ENCODE results near the gene PDLIM5.
A peak's percentile ranks its signal among the peaks of the same experiment; 100 is the strongest.
"Not testable (repeated sequence)": the region's sequence is repeated elsewhere in the genome, so short reads cannot be mapped to it uniquely, and the experiment has no call there.

The PDLIM5 gene, protein sequence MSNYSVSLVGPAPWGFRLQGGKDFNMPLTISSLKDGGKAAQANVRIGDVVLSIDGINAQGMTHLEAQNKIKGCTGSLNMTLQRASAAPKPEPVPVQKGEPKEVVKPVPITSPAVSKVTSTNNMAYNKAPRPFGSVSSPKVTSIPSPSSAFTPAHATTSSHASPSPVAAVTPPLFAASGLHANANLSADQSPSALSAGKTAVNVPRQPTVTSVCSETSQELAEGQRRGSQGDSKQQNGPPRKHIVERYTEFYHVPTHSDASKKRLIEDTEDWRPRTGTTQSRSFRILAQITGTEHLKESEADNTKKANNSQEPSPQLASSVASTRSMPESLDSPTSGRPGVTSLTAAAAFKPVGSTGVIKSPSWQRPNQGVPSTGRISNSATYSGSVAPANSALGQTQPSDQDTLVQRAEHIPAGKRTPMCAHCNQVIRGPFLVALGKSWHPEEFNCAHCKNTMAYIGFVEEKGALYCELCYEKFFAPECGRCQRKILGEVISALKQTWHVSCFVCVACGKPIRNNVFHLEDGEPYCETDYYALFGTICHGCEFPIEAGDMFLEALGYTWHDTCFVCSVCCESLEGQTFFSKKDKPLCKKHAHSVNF

GRCh38 chr4:94451695-94452475 is at the start of gene PDLIM5:
Gene PDLIM5, plus strand, starts transcription at chr4:94451942. Its CDS starts 3,347 bp downstream, at chr4:94455289.
- H3K27ac ChIP-seq = peak within 1 kb of the TSS; percentile 89
- no peak for DNase-seq (ENCODE audit: low read depth, low spot score)

DNA sequence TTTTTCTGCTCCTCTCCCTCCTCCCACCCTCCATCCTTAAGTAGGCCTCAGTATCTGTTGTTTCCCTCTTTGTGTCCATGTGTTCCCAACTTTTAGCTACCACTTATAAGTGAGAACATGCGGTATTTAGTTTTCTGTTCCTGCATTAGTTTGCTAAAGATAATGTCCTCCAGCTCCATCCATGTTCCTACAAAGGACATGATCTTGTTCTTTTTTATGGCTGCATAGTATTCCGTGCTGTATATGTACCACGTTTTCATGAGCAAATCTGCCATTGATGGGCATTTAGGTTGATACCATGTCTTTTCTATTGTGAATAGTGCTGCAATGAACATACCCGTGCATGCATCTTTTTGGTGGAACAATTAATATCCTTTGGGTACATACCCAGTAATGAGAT is 49.3 kb upstream of the PDLIM5 start:
- not testable (repeated sequence) for H3K27ac ChIP-seq; DNase-seq (ENCODE audit: low read depth, low spot score)

DNA sequence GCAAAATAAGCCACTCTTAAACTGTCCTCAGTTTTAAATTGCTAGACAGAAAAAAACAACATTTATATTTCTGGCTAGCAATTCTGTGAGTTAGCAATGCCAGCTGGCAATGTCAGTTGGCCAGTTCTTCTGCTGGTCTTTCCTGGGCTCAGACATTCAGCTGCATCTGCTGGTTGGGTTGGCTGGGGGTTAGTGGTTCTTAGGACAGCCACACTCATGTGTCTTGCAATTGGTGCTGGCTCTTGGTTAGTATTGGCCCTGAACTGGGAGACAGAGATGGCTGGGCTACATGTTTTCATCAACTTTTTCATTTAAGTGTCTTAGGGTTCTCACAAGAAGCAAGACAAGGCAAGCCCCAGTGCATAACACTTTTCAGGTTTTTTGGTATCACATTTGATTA is 48.0 kb upstream of the PDLIM5 start:
- no peak for DNase-seq (ENCODE audit: low read depth, low spot score)
- H3K27ac ChIP-seq = no peak overlapping the region

DNA sequence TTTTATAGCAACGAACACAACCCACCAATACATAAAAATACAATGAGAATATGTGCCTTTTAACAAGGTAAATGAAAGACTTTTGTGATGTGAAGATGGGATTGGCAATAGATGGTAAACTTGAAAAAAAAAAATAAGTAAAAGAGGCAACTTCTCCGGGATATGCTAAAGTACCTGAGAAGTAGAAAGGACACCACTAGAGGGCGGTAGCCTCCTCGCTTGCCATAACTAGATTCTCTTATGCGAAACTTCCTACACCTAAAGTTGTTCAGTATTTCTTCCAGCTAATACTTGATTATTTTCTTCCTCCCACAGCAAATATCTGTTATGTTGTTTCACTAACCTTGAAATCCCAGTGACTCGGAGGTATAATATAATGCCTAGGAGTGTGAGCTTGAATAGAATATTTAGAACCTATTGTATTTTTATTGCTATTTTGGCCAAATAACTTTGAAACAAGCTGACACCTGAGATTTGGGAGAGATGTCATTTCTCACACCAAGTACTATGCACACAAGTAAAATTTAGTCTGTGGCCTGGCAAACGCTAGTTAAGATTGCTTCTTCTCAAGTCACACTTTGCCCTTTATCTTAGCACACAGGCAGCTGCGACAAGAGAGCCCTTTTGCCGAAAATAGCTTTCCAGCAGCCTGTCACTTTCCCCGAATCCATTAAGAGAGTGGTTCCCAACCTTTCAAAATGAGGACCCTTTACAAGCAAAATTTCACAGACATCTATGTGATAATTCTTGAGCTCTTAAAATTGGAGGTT is 44.9 kb upstream of the PDLIM5 start:
- no peak overlapping the region for H3K27ac ChIP-seq
- DNase-seq (ENCODE audit: low read depth, low spot score) = peak; percentile 48

GRCh38 chr4:94407846-94408245 is 43.9 kb upstream of the PDLIM5 start:
- no peak for DNase-seq (ENCODE audit: low read depth, low spot score)
- H3K27ac ChIP-seq = no peak overlapping the region

DNA sequence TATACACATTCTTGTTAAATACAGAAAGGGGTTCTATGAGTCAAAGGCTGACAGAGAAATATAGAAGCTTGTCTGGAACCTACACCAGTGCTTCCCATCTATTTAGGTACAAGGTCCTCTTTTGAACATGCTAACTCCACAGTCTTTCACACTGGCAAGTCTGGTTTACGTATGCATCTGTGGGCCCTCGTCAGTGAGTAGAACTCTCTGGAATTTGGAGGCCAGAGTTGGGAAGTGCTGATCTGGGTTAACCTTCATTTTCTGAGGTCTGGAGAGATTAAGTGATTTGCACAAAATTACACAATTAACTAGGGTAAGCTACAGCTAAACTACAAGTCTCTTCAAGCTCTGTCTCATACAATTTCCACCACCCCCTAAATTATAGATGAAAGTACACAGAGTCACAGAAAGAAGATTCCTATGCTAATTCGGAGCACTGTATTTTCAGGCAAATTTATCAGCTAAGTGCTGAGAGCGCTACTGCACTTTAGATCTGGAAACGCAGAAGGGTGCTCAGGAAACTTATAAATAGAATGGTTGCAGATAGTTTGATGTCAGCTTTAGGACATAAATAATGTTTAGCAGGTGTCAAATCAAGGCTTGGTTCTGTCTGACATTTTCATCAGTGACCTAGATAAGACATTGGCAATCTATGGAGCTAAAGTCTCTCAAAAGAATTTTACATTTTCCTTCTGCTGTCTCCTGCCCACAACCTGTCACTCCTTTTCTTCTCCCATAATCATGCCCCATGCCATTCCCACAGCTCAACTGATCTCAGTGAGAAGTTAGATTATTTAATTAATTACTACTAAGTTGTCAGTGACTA is 43.0 kb upstream of the PDLIM5 start:
- no peak overlapping the region for H3K27ac ChIP-seq
- DNase-seq (ENCODE audit: low read depth, low spot score) = no peak

- DNase-seq (ENCODE audit: low read depth, low spot score) = no peak
- H3K27ac ChIP-seq = no peak overlapping the region
Observed at GRCh38 chr4:94409375-94409679, 42.4 kb upstream of the PDLIM5 start.

- no peak for DNase-seq (ENCODE audit: low read depth, low spot score)
- H3K27ac ChIP-seq = no peak overlapping the region
Observed at GRCh38 chr4:94409962-94410361, 41.8 kb upstream of the PDLIM5 start.

DNA sequence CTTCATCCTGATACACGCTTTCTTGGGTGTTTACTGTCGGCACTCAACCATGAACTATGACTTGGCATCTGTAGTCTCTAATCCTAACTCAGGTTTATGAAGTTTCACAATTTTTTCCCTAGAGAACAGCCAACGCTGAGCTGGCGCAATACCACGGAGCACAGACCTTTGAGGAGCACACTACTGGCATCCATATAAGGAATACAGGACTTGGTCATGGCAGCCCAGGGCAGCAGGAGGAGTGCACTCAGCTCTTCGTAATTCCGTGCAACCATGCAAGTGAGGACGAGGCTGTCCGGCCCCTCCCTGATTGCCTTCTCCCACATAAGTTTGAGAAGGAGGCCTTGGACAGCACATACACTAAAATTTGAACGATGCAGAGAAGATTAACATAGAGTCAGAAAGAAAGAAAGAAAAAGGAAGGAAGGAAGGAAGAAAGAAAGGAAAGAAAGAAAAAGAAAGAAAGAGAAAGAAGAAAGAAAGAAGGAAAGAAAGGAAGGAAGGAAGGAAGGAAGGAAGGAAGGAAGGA is 41.0 kb upstream of the PDLIM5 start:
- no peak for DNase-seq (ENCODE audit: low read depth, low spot score)

DNA sequence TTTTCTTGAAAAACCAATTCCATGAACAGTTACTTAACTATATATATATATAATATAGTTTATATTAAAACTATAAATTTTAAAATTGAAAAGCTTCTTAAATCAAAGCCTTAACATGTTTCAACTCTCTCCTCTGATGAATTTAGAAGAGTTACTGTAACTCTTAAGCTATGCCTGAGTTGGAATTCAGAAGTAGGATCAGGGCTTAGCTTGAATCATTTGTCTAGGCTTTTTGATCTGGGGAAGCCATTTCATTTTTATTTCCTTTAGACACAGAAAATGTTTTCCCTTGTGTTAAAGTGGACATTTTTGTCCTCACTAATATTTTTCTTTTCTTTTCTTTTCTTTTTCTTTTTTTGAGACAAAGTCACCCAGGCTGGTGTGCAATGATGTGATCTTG is 40.4 kb upstream of the PDLIM5 start:
- peak overlapping the region; percentile 34 for H3K27ac ChIP-seq
- DNase-seq (ENCODE audit: low read depth, low spot score) = no peak

More for the DNA sequence above, 41.0 kb upstream of the PDLIM5 start:
- H3K27ac ChIP-seq = peak overlapping the region; percentile 34

DNA sequence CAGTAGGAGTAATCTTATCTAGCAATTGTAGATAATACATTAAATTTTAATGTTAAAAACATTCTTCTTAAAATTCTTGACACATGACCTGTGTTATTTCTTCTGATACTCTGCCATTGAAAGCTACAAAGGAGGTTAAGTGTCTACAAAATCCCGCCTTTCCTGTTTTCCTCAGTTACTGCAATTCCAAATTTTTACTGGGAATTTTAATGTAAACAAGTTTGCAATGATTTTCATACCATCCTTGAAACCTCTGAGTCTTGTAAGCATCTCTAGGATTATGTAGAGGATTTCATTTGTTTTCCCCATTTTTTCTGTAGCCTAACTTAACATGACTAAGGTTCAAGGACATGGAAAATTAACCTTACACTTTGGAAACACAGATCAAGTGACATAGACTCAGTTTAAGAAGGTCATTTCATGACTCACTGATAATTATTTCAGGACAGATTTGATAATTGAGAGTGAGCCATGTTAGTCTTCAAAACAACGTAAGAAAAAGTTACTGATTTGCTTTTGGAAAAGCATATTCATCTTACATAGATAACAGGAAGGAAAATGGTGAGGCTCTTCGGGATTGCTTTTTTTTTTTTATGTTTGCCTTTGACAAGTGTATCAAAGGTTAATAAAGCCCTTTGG is 39.6 kb upstream of the PDLIM5 start:
- no peak for DNase-seq (ENCODE audit: low read depth, low spot score)

DNA sequence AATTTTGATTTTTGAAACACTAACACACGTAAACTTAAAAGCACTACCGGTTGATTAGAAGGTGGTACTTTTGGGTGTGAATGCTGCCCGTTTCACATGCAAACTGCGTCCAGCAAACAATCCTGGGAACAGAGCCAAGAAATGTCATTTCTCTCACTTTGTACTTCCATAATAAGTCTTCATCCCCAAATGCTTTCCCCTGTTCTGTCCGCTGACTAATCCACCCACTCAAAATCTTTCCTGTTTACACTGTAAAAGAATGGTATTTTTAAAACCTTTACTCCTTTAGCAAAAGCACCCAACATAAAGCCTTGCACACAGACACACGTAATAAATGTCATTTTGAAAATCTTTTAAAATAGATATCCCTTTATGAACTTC is 39.1 kb upstream of the PDLIM5 start:
- DNase-seq (ENCODE audit: low read depth, low spot score) = peak; percentile 16
- H3K27ac ChIP-seq = no peak overlapping the region

More for the DNA sequence above, 39.6 kb upstream of the PDLIM5 start:
- H3K27ac ChIP-seq = no peak overlapping the region

DNA sequence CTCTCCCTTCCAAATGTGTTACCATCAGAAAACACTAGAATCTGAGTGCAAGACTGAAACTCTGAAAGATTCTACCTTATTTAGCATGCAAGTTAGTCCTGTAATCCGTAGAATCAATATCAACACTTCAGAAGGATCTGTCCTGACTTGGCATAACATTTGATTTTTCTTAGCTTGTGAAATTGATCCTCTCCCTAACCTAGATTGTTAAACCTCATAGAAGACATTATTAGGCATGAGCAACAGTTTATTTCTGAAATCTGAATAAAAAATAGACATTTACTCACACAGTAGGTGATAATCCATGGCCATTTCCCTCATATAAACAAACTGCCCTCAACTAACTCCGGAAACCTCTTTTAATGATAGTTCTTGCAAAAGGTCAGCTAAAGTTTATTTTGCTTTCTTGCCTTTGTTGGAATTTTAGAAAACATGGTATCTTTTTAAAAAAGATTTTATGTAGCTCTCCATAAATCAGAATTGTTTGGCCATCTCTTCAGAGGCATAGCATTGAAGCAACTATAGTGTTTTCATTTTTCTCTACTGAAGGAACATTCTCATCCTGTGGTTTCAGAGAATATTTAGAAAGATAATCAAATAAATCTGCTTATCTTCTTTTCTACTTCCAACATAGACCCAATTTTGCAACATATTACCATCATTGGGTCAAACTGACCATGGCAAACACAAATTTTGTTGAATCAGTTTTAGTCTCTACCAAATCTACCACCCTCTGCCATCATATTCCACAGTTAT is 38.5 kb upstream of the PDLIM5 start:
- no peak for DNase-seq (ENCODE audit: low read depth, low spot score)
- no peak overlapping the region for H3K27ac ChIP-seq

- no peak overlapping the region for H3K27ac ChIP-seq
- DNase-seq (ENCODE audit: low read depth, low spot score) = no peak
Observed at GRCh38 chr4:94414907-94415306, 36.8 kb upstream of the PDLIM5 start.

DNA sequence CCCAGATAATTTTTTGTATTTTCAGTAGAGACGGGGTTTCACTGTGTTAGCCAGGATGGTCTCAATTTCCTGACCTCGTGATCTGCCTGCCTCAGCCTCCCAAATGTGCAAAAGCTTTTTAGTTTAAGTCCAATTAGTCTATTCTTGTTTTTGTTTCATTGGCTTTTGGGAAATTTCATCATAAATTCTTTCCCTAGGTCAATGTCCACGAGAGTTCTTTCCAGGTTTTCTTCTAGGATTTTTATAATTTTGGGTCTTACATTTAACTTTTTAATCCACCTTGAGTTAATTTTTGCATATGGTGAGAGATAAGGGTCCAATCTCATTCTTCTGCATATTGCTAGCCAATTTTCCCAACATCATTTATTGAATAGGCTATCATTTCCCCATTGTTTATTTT is 36.3 kb upstream of the PDLIM5 start:
- no peak for DNase-seq (ENCODE audit: low read depth, low spot score)
- H3K27ac ChIP-seq = no peak overlapping the region

DNA sequence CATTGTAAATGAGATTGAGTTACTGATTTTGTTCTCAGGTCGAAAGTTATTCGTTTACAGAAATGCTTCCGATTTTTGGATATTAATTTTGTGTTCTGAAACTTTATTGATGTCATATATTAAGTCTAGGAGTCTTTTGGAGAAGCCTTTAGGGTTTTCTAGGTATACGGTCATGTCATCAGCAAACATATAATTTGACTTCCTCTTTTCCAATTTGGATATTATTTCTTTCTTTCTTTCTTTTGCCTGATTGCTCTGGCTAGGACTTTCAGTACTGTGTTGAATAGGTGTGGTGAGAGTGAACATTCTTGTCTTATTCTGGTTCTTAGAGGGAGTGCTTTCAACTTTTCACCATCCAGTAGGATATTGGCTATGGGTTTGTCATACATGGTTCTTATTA is 35.4 kb upstream of the PDLIM5 start:
- H3K27ac ChIP-seq = no peak overlapping the region
- no peak for DNase-seq (ENCODE audit: low read depth, low spot score)

DNA sequence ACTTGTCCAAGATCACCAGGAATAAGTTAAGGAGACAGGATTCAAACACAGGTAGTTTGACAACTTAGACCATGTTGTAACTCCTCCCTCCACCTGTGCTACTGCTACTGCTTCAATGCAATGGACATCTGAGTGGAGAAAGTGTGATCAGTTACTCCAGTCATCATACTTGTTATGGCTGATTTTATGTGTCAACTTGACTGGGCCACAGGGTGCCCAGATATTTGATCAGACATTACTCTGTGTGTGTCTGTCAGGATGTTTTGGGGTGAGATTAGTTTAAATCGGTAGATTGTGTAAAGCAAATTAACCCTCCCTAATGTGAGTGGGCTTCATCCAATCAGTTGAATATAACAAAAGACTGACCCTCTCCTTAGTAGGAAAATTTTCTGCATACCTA is 34.8 kb upstream of the PDLIM5 start:
- H3K27ac ChIP-seq = no peak overlapping the region
- no peak for DNase-seq (ENCODE audit: low read depth, low spot score)

- H3K27ac ChIP-seq = no peak overlapping the region
- no peak for DNase-seq (ENCODE audit: low read depth, low spot score)
Observed at GRCh38 chr4:94419549-94419948, 32.2 kb upstream of the PDLIM5 start.
